Neural progenitor cell (in vitro differentiated cells): Measurements from ENCODE around the gene DLGAP4.

ENCODE experiments used
- EZH2 ChIP-seq: fragments of 200-600 bp; sonication (generic); IDR thresholded peaks from 2 replicates; pipeline ENCODE4 v1.6.1; 2017; ENCODE audit warnings: antibody characterized with exemption, mild to moderate bottlenecking, moderate library complexity
- EZH2phosphoT487 ChIP-seq: fragments of 200-600 bp; sonication (generic); IDR thresholded peaks from 2 replicates; pipeline ENCODE4 v1.6.1; 2017; ENCODE audit warnings: antibody characterized with exemption
- TF ChIP-seq, protein P1 (sequence below): fragments of 200-600 bp; sonication (generic); IDR thresholded peaks from 2 replicates; pipeline ENCODE4 v1.5.1; 2017; ENCODE audit warnings: antibody characterized with exemption, mild to moderate bottlenecking

DNA sequence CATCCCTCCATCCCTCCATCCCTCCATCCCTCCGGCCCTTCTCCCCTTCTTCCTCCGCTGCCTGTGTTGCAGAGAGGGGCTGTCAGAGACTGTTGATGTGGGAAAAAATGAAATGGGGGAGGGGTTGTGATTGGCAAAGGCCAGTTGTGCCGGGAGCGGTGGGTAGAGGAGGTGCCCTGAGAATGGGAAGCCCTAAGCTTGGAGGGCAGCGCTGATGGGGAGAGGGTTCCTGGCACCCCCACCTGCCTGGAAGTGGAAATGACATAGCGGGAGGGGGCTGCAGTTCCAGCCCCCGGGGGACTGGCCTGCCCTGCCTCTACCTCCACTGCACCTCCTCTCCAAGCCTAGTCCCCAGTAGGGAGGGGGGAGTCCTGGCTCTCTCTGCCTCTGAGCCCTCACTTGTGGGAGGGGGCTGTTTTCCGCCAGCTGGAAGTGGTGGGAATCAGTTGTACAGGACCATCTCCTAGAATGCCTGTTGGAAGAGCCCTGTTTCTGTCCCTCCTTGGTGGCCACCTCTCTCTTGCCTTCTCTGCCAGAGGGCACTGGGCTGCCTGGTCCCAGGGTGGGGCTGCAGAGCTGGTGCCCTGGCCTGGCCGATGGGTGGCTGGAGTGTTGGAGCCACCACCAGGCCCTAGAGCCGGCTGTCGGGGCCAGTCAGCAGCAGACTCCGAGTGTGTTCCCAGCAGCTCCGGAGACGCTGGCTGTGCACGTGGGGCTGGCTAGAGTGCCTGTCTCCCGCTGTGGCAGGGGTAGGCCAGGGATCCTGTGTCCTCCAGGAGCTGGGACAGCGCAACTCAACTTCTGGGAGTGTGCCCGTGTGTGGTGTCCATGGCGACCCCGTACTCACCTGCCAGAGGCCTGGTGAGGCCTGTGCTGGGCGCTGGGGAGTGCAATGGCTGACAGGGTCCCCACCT lies 1.5 kb downstream of the DLGAP4 start:
- no peak for TF ChIP-seq EZH2
- TF ChIP-seq, protein P1, sequence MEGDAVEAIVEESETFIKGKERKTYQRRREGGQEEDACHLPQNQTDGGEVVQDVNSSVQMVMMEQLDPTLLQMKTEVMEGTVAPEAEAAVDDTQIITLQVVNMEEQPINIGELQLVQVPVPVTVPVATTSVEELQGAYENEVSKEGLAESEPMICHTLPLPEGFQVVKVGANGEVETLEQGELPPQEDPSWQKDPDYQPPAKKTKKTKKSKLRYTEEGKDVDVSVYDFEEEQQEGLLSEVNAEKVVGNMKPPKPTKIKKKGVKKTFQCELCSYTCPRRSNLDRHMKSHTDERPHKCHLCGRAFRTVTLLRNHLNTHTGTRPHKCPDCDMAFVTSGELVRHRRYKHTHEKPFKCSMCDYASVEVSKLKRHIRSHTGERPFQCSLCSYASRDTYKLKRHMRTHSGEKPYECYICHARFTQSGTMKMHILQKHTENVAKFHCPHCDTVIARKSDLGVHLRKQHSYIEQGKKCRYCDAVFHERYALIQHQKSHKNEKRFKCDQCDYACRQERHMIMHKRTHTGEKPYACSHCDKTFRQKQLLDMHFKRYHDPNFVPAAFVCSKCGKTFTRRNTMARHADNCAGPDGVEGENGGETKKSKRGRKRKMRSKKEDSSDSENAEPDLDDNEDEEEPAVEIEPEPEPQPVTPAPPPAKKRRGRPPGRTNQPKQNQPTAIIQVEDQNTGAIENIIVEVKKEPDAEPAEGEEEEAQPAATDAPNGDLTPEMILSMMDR: no peak
- TF ChIP-seq EZH2phosphoT487: no peak
